Endothelial cell of umbilical vein (primary cell): ENCODE measurements around the gene RGS1. TPM values are rescaled to one million over a fixed set of nuclear protein-coding genes. Genes with fewer than 3 reads are reported as not detected.
A peak's percentile ranks its signal among the peaks of the same experiment; 100 is the strongest.

Experiments used
- BruUV-seq: library from RNA; stranded (reverse); fragments of 400-500 nt; replicated peaks from 2 replicates; lab custom pipeline; 2021; lab: Mats Ljungman, UMichigan
- CTCF ChIA-PET: fragments of 300-600, 350-600 bp; sonication (Branson Sonifier 250); formaldehyde crosslinking; loops from one replicate; lab custom pipeline; 2021; ENCODE audit warnings: antibody characterized with exemption, inconsistent platforms; lab: Charles Lee
- POLR2A ChIA-PET: fragments of 300-600, 350-600 bp; sonication (Branson Sonifier 250); formaldehyde crosslinking; loops from one replicate; lab custom pipeline; 2021; ENCODE audit warnings: antibody characterized with exemption, inconsistent platforms; lab: Charles Lee
- DNase-seq: peaks from one replicate; pipeline ENCODE4 v3.0.0-alpha.2; 2011; ENCODE audit warnings: low read depth, low spot score
- FAIRE-seq: peaks from 2 replicates; lab custom pipeline; 2011; peaks lifted over from hg19 to GRCh38; lab: Jason Lieb, UNC
- H2AFZ ChIP-seq: 2 replicates; pipeline ENCODE4 v1.6.0; 2012; ENCODE audit warnings: low read depth, low read length, control low read depth, inconsistent platforms
- H3K27ac ChIP-seq: 2 replicates; pipeline ENCODE4 v1.5.1; 2011; ENCODE audit warnings: low read depth, mild to moderate bottlenecking, control low read depth, low read length, moderate library complexity; ENCODE audit not compliant: insufficient read depth
- H3K27me3 ChIP-seq, 2 experiments: 2 replicates each; pipeline versions ENCODE4 v1.6.0 to v1.6.1; 2011; ENCODE audit warnings: low read length in 2 of 2, mixed read lengths in 1 of 2; ENCODE audit not compliant: control insufficient read depth in 2 of 2, insufficient read depth in 2 of 2
- H3K36me3 ChIP-seq, 2 experiments: 2 replicates in 1 of 2; 3 replicates in 1 of 2; pipeline ENCODE4 v1.5.1; 2011; ENCODE audit warnings: low read length in 2 of 2, mild to moderate bottlenecking in 1 of 2, moderate library complexity in 1 of 2; ENCODE audit not compliant: control insufficient read depth in 2 of 2, insufficient read depth in 2 of 2; ENCODE audit errors: extremely low read depth in 1 of 2
- H3K4me1 ChIP-seq: 3 replicates; pipeline ENCODE4 v1.5.1; 2011; ENCODE audit warnings: mild to moderate bottlenecking, low read length; ENCODE audit not compliant: control insufficient read depth, insufficient read depth; ENCODE audit errors: extremely low read depth
- H3K4me2 ChIP-seq: 2 replicates; pipeline ENCODE4 v1.6.1; 2011; ENCODE audit warnings: low read length, control low read depth, mixed read lengths; ENCODE audit not compliant: insufficient read depth
- H3K4me3 ChIP-seq, 3 experiments: fragments of 200-600 bp in 1 of 3; sonication (generic), shearing (Covaris generic) in 1 of 3; replicated peaks in 1 of 3; 2 replicates each; pipeline ENCODE4 v1.5.1; 2011 to 2016; ENCODE audit warnings: control low read depth in 3 of 3, low read length in 3 of 3, mild to moderate bottlenecking in 2 of 3, inconsistent platforms in 1 of 3, low read depth in 1 of 3, moderate library complexity in 1 of 3; ENCODE audit not compliant: insufficient read depth in 1 of 3
- H3K79me2 ChIP-seq: 2 replicates; pipeline ENCODE4 v1.6.0; 2012; ENCODE audit warnings: low read length, inconsistent platforms; ENCODE audit not compliant: control insufficient read depth, insufficient read depth
- H3K9ac ChIP-seq: replicated peaks from 2 replicates; pipeline ENCODE3; 2011; ENCODE audit warnings: low read length, control low read depth; ENCODE audit not compliant: insufficient read depth; ENCODE audit errors: extremely low read depth
- H3K9me1 ChIP-seq: replicated peaks from 3 replicates; pipeline ENCODE4 v1.6.0; 2011; ENCODE audit warnings: mild to moderate bottlenecking, low read length; ENCODE audit not compliant: control insufficient read depth, insufficient read depth; ENCODE audit errors: extremely low read depth
- H3K9me3 ChIP-seq: replicated peaks from 2 replicates; pipeline ENCODE4 v1.5.1; 2012; ENCODE audit warnings: low read length, inconsistent platforms; ENCODE audit not compliant: control insufficient read depth, insufficient read depth
- H4K20me1 ChIP-seq: replicated peaks from 2 replicates; pipeline ENCODE3; 2011; ENCODE audit warnings: mild to moderate bottlenecking, low read length; ENCODE audit not compliant: control insufficient read depth, insufficient read depth; ENCODE audit errors: extremely low read depth
- CTCF ChIP-seq, 2 donors: IDR thresholded peaks; 1 replicate in 1 of 2; 2 replicates in 1 of 2; pipeline ENCODE4 v1.5.1; 2011; ENCODE audit warnings: low read length in 2 of 2, mild to moderate bottlenecking in 2 of 2, moderate library complexity in 2 of 2, control low read depth in 1 of 2, inconsistent platforms in 1 of 2, low read depth in 1 of 2; ENCODE audit not compliant: insufficient read depth in 1 of 2; ENCODE audit errors: extremely low read depth in 1 of 2
- EZH2 ChIP-seq: IDR thresholded peaks from 2 replicates; pipeline ENCODE4 v1.6.1; 2012; ENCODE audit warnings: borderline replicate concordance, low read depth, mild to moderate bottlenecking, moderate library complexity, low read length, inconsistent platforms; ENCODE audit not compliant: severe bottlenecking
- FOS ChIP-seq: IDR thresholded peaks from 2 replicates; pipeline ENCODE4 v1.6.1; 2011; ENCODE audit warnings: mild to moderate bottlenecking, low read length, moderate library complexity, borderline replicate concordance; ENCODE audit not compliant: insufficient read depth
- GATA2 ChIP-seq: IDR thresholded peaks from 2 replicates; pipeline ENCODE4 v1.7.0; 2011; ENCODE audit warnings: low read depth, mild to moderate bottlenecking, moderate library complexity, mixed read lengths, low read length; ENCODE audit not compliant: insufficient read length, insufficient read depth
- JUN ChIP-seq: IDR thresholded peaks from 2 replicates; pipeline ENCODE4 v1.6.1; 2011; ENCODE audit warnings: borderline replicate concordance, low read depth; ENCODE audit not compliant: insufficient read length, insufficient read depth
- MAX ChIP-seq: IDR thresholded peaks from 2 replicates; pipeline ENCODE4 v1.6.1; 2011; ENCODE audit not compliant: insufficient read depth, insufficient read length
- MYC ChIP-seq: IDR thresholded peaks from one replicate; pipeline ENCODE4 v1.6.1; 2011; ENCODE audit warnings: mild to moderate bottlenecking, low read depth, low read length
- POLR2A ChIP-seq: IDR thresholded peaks from 2 replicates; pipeline ENCODE4 v1.6.1; 2012; ENCODE audit warnings: low read depth, mild to moderate bottlenecking, control low read depth, low read length
- POLR2AphosphoS5 ChIP-seq: IDR thresholded peaks from 2 replicates; pipeline ENCODE4 v1.6.1; 2012; ENCODE audit warnings: low read depth, mild to moderate bottlenecking, control low read depth, low read length, moderate library complexity; ENCODE audit not compliant: insufficient read depth
- dilution Hi-C: fragments of 300-500 bp; cut with MboI; formaldehyde crosslinking; loops from one replicate; pipeline ENCODE4 v1.15.0; 2019; ENCODE audit warnings: low sequenced_read_pairs; ENCODE audit not compliant: extremely low pct_ligation_motif_present
- intact Hi-C: fragments of 100-400 bp; cut with micrococcal nuclease; formaldehyde crosslinking; loops from one replicate; pipeline ENCODE4 v1.10.0; 2022
- polyA plus RNA-seq, 4 experiments: library from polyadenylated mRNA; depleted of rRNA in 3 of 4; stranded (reverse) in 3 of 4; unstranded in 1 of 4; fragments of >200 nt; gene quantifications; 2 replicates each; pipeline versions ENCODE4 v1.2.1 to v1.2.3, GENCODE V29; 2011 to 2012; ENCODE audit warnings: missing spikeins in 1 of 4
- total RNA-seq: library from RNA; stranded (reverse); gene quantifications from 2 replicates; pipeline ENCODE4 v1.2.3, GENCODE V29; 2021

Gene RGS1
- total and polyA plus RNA-seq, 2 donors (not counting 3 experiments of a cell fraction or from before 2014, with no cell fraction given): not detected

GRCh38 chr1:192529031-192529755 lies 46.4 kb upstream of the RGS1 start:
- peak overlapping the region; percentile 48 for H2AFZ ChIP-seq
- no peaks in the 10 kb centered on the region for H3K27me3 ChIP-seq
- dilution Hi-C loops: no loop called here
- DNase-seq: peak; percentile 37
- no peak for TF ChIP-seq POLR2AphosphoS5
- no peak for TF ChIP-seq MAX
- no peak for TF ChIP-seq MYC
- peaks cover 29% of the 10 kb centered on the region for H3K4me1 ChIP-seq
- BruUV-seq: TSS peak; percentile 44
- no peaks in the 10 kb centered on the region for H3K9me3 ChIP-seq
- peak overlapping the region; percentile 75 for H3K27ac ChIP-seq
- ChIA-PET POLR2A (no interaction called here), CTCF (interaction anchor here (0.8 to 1.3 kb wide), 4 partner anchors 16 to 22 kb away, joined by 3 to 5 read pairs (median 3); no protein-coding TSS in a partner anchor)
- H3K9ac ChIP-seq: peak overlapping the region; percentile 50
- intact Hi-C loops: no loop called here
- no peak for FAIRE-seq
- H3K9me1 ChIP-seq: no peaks in the 10 kb centered on the region
- H4K20me1 ChIP-seq: no peaks in the 10 kb centered on the region
- no peaks in the 10 kb centered on the region for H3K36me3 ChIP-seq
- H3K4me2 ChIP-seq: peak overlapping the region; percentile 54
- H3K4me3 ChIP-seq: no peak overlapping the region
- H3K79me2 ChIP-seq: no peaks in the 10 kb centered on the region

GRCh38 chr1:192529811-192530210 lies 45.8 kb upstream of the RGS1 start:
- no peak for TF ChIP-seq POLR2A
- no peak for TF ChIP-seq MYC
- TF ChIP-seq FOS: no peak
- no peak for TF ChIP-seq EZH2
- no peak for TF ChIP-seq MAX
- no peak for TF ChIP-seq CTCF (IDR thresholded peaks at IDR 0.05; ENCODE audit: extremely low read depth in 1 of 2, insufficient read depth in 1 of 2, low read depth in 1 of 2, low read length in 2 of 2)
- TF ChIP-seq POLR2AphosphoS5: no peak
- no peak for TF ChIP-seq JUN
- TF ChIP-seq GATA2: no peak
- no peaks in the 10 kb centered on the region for H3K79me2 ChIP-seq
- H3K9me1 ChIP-seq: no peaks in the 10 kb centered on the region
- intact Hi-C loops: loop anchor here (2.0 kb wide), 2 partner anchors 15 to 39 kb away; no protein-coding TSS in a partner anchor
- DNase-seq: no peak
- H4K20me1 ChIP-seq: no peaks in the 10 kb centered on the region
- no peaks in the 10 kb centered on the region for H3K27me3 ChIP-seq
- no peaks in the 10 kb centered on the region for H3K36me3 ChIP-seq
- CTCF ChIA-PET: interaction anchor here (0.6 to 1.3 kb wide), 4 partner anchors 15 to 56 kb away, joined by 3 to 5 read pairs (median 3); no protein-coding TSS in a partner anchor
- FAIRE-seq: no peak
- H3K27ac ChIP-seq: peak overlapping the region; percentile 75
- H2AFZ ChIP-seq: peak overlapping the region; percentile 8
- no peak overlapping the region for H3K4me3 ChIP-seq
- H3K9me3 ChIP-seq: no peaks in the 10 kb centered on the region
- peaks cover 26% of the 10 kb centered on the region for H3K4me1 ChIP-seq
- BruUV-seq: no TSS peak
- POLR2A ChIA-PET: no interaction called here
- peak overlapping the region; percentile 54 for H3K4me2 ChIP-seq
- peak overlapping the region; percentile 54 for H3K9ac ChIP-seq
- dilution Hi-C loops: no loop called here
